ENCODE results near the gene SAMD10. TPM values are rescaled to one million over a fixed set of nuclear protein-coding genes. Genes with fewer than 3 reads are reported as not detected.

SAMD10 gene
- total and polyA plus RNA-seq, 2 of the 8 experiments (the other 6 are each of a cell fraction or from before 2014, with no cell fraction given), result 3.0 to 5.2 TPM

DNA sequence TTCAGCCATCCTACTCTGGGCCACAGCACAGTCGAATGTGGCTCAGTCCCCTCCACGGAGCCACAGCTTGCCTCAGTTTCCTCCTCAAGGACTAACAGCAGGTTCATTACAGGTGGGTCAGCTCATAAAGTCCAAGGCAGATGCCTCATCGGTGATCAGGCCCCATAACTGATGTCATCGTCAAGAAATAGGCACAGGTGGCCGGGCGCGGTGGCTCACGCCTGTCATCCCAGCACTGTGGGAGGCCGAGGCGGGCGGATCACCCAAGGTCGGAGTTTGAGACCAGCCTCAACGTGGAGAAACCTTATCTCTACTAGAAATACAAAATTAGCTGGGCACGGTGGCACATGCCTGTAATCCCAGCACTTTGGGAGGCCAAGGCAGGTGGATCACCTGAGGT, 26.7 kb downstream of the SAMD10 start:
- H3K36me3 ChIP-seq (ENCODE audit: control insufficient read depth in 2 of 4, insufficient read depth in 4 of 4, low read length in 3 of 4), result peaks cover 0 to 2% (median 0%) of the 10 kb centered on the region in 4 experiments; a peak in 1 of 8 replicates
- H3K79me1 ChIP-seq (ENCODE audit: low read depth, low read length), result peaks cover 34% of the 10 kb centered on the region
- no peak overlapping the region for H2AK5ac ChIP-seq (ENCODE audit: low read depth, low read length)
- no peak overlapping the region for H2BK5ac ChIP-seq (ENCODE audit: low read depth, low read length)
- FAIRE-seq, result no peak
- no peak overlapping the region for H3K4me2 ChIP-seq (ENCODE audit: insufficient read depth in 1 of 2, low read depth in 2 of 2, low read length in 2 of 2)
- ChIA-PET CTCF (ENCODE audit: partially characterized antibody) (interaction anchor here (1.3 to 2.6 kb wide), 6 partner anchors 11 to 237 kb away, joined by 3 to 13 read pairs (median 7); partner anchors contain the start of gene PRPF6), POLR2A (ENCODE audit: partially characterized antibody) (interaction anchor here (1.0 to 2.9 kb wide), 5 partner anchors 10 to 88 kb away, joined by 3 to 15 read pairs (median 9); partner anchors contain the start of gene TPD52L2)
- DNase-seq (ENCODE audit: low read depth in 1 of 2, low spot score in 2 of 2), result no peak
- H4K91ac ChIP-seq (replicated peaks; ENCODE audit: insufficient read length, low read length), result no peak overlapping the region
- no peak overlapping the region for H2BK15ac ChIP-seq (ENCODE audit: low read length)
- no peak overlapping the region for H2BK120ac ChIP-seq (replicated peaks; ENCODE audit: low read depth, low read length)
- H2BK12ac ChIP-seq (ENCODE audit: low read depth, low read length), result no peak overlapping the region
- no peak overlapping the region for H3K9ac ChIP-seq (replicated peaks in 1 of 4; ENCODE audit: extremely low read depth in 1 of 4, low read depth in 3 of 4, low read length in 3 of 4)
- no peak overlapping the region; the same call in 1 of the 2 replicates for H4K8ac ChIP-seq (ENCODE audit: extremely low read depth, insufficient read depth, low read length)
- H3K18ac ChIP-seq (ENCODE audit: extremely low read depth, low read length), result no peak overlapping the region
- peaks cover 0 to 17% (median 16%) of the 10 kb centered on the region in 4 experiments; a peak in 6 of 7 replicates for H3K4me1 ChIP-seq (replicated peaks in 1 of 4; ENCODE audit: control insufficient read depth in 3 of 4, insufficient read depth in 4 of 4, low read length in 3 of 4)
- H2AFZ ChIP-seq (ENCODE audit: low read length), result no peak overlapping the region
- H3K14ac ChIP-seq (ENCODE audit: insufficient read length), result no peak overlapping the region
- no peak overlapping the region for H4K5ac ChIP-seq (ENCODE audit: insufficient read length, low read depth, low read length)
- no peak overlapping the region for H3K56ac ChIP-seq (replicated peaks; ENCODE audit: insufficient read length, low read depth, low read length)
- H3K4me3 ChIP-seq (ENCODE audit: extremely low read depth in 1 of 4, insufficient read depth in 2 of 4, low read depth in 3 of 4, low read length in 4 of 4), result no peak overlapping the region
- no peak overlapping the region for H2BK20ac ChIP-seq (ENCODE audit: low read length)
- H3K27ac ChIP-seq (ENCODE audit: low read depth, low read length), result no peak overlapping the region
- H4K20me1 ChIP-seq (replicated peaks in 1 of 2; ENCODE audit: control insufficient read depth in 1 of 2, insufficient read depth in 2 of 2, low read length in 2 of 2), result peaks cover 30 to 45% of the 10 kb centered on the region in 2 experiments
- no peaks in the 10 kb centered on the region for H3K9me3 ChIP-seq (ENCODE audit: insufficient read depth in 2 of 2, low read depth in 1 of 2, low read length in 1 of 2)
- no peaks in the 10 kb centered on the region for H3K27me3 ChIP-seq (replicated peaks in 1 of 4; ENCODE audit: control insufficient read depth in 3 of 4, extremely low read depth in 1 of 4, insufficient read depth in 3 of 4, low read length in 3 of 4)
- WGBS, 2 experiments (ENCODE audit: extremely low coverage in 1 of 2, insufficient coverage in 1 of 2, insufficient read length in 1 of 2, insufficient replicate concordance in 2 of 2, low coverage in 1 of 2, low lambda C conversion rate in 2 of 2, missing lambda C conversion rate in 1 of 2), result 94% methylated on average over 14 of the region's 14 CpGs; no CpG with 5 or more reads in 1 of the 2 experiments
- H3K23ac ChIP-seq (ENCODE audit: insufficient read length), result no peak overlapping the region
- H3K79me2 ChIP-seq (ENCODE audit: control insufficient read depth in 1 of 2, insufficient read depth in 2 of 2, low read length in 2 of 2), result peaks cover 17 to 71% of the 10 kb centered on the region in 2 experiments; a peak in 3 of 4 replicates
- peaks cover 8% of the 10 kb centered on the region; the same call in 1 of the 2 replicates for H3K23me2 ChIP-seq (ENCODE audit: low read depth, low read length)
- H3K4ac ChIP-seq (replicated peaks; ENCODE audit: insufficient read length, low read depth, low read length), result no peak overlapping the region
- TF ChIP-seq YY1 (IDR thresholded peaks at IDR 0.05; ENCODE audit: low read depth, low read length) (no peak), PHF8 (conservative IDR thresholded peaks at IDR 0.05; ENCODE audit: low read depth, low read length) (no peak), KDM4A (IDR thresholded peaks at IDR 0.05; ENCODE audit: low read depth, low read length, severe bottlenecking) (no peak), KDM5A (IDR thresholded peaks at IDR 0.05; ENCODE audit: low read length) (no peak), MAX (IDR thresholded peaks at IDR 0.05) (no peak), TCF12 (IDR thresholded peaks at IDR 0.05; ENCODE audit: low read depth, low read length) (no peak), EZH2 (IDR thresholded peaks at IDR 0.05; ENCODE audit: low read depth, low read length, severe bottlenecking) (no peak), CBX8 (IDR thresholded peaks at IDR 0.05; ENCODE audit: borderline replicate concordance, low read depth, low read length) (no peak), HDAC6 (IDR thresholded peaks at IDR 0.05; ENCODE audit: low read depth, low read length) (no peak), SRF (IDR thresholded peaks at IDR 0.05; ENCODE audit: low read depth, low read length) (no peak), EP300 (IDR thresholded peaks at IDR 0.05; ENCODE audit: borderline replicate concordance in 1 of 2, low read depth in 2 of 2, low read length in 2 of 2) (no peak), BCL11A (IDR thresholded peaks at IDR 0.05; ENCODE audit: low read depth in 2 of 2, low read length in 2 of 2) (no peak)
- TF ChIP-seq, protein P1, sequence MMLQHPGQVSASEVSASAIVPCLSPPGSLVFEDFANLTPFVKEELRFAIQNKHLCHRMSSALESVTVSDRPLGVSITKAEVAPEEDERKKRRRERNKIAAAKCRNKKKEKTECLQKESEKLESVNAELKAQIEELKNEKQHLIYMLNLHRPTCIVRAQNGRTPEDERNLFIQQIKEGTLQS (IDR thresholded peaks at IDR 0.05; ENCODE audit: insufficient read depth, low read depth, low read length), result no peak

Data from H1 (cell line).